DOHH2 (cell line): ENCODE measurements around the gene STUM.

Source experiments
- H3F3A ChIP-seq: fragments of 200-600 bp; sonication (generic), shearing (Covaris generic); 2 replicates; pipeline ENCODE4 v1.6.0; 2016; ENCODE audit warnings: antibody characterized with exemption, mild to moderate bottlenecking; ENCODE audit not compliant: control insufficient read depth, insufficient read depth
- H3K27ac ChIP-seq: fragments of 200-600 bp; sonication (generic); 2 replicates; pipeline ENCODE4 v1.5.1; 2014; ENCODE audit warnings: low read depth, mild to moderate bottlenecking, low read length, moderate library complexity
- H3K27me3 ChIP-seq: fragments of 200-600 bp; sonication (generic); 2 replicates; pipeline ENCODE4 v1.6.1; 2014; ENCODE audit warnings: mild to moderate bottlenecking, low read length, mixed read lengths; ENCODE audit not compliant: control insufficient read depth
- H3K36me3 ChIP-seq: fragments of 200-600 bp; sonication (generic); 2 replicates; pipeline ENCODE4 v1.6.1; 2014; ENCODE audit warnings: mild to moderate bottlenecking, low read length, moderate library complexity, mixed read lengths; ENCODE audit not compliant: control insufficient read depth
- H3K4me1 ChIP-seq: fragments of 200-600 bp; sonication (generic); 2 replicates; pipeline ENCODE4 v1.6.1; 2014; ENCODE audit warnings: mild to moderate bottlenecking, low read length, mixed read lengths; ENCODE audit not compliant: control insufficient read depth
- H3K4me2 ChIP-seq: fragments of 200-600 bp; sonication (generic); 2 replicates; pipeline ENCODE4 v1.6.0; 2014; ENCODE audit warnings: mild to moderate bottlenecking, low read length, moderate library complexity
- H3K4me3 ChIP-seq: fragments of 200-600 bp; sonication (generic); 2 replicates; pipeline ENCODE4 v1.5.1; 2014; ENCODE audit warnings: mild to moderate bottlenecking, low read length, mixed read lengths
- H3K79me2 ChIP-seq: fragments of 200-600 bp; sonication (generic); 2 replicates; pipeline ENCODE4 v1.6.1; 2014; ENCODE audit warnings: mild to moderate bottlenecking, low read length, mixed read lengths; ENCODE audit not compliant: control insufficient read depth
- H3K9me2 ChIP-seq: fragments of 200-600 bp; sonication (generic); replicated peaks from 2 replicates; pipeline ENCODE4 v1.6.1; 2014; ENCODE audit warnings: mild to moderate bottlenecking, low read length, mixed read lengths; ENCODE audit not compliant: control insufficient read depth
- H3K9me3 ChIP-seq: fragments of 200-600 bp; sonication (generic); 2 replicates; pipeline ENCODE4 v1.6.1; 2014; ENCODE audit warnings: antibody characterized with exemption, low read length, mixed read lengths; ENCODE audit not compliant: control insufficient read depth, insufficient read depth
- H4K20me1 ChIP-seq: fragments of 200-600 bp; sonication (generic); 2 replicates; pipeline ENCODE4 v1.6.0; 2014; ENCODE audit warnings: low read depth, mild to moderate bottlenecking, antibody characterized with exemption, low read length, moderate library complexity; ENCODE audit not compliant: control insufficient read depth, insufficient read depth
- EZH2phosphoT487 ChIP-seq: fragments of 200-600 bp; sonication (generic); IDR thresholded peaks from 2 replicates; pipeline ENCODE4 v1.6.1; 2017; ENCODE audit warnings: borderline replicate concordance, mild to moderate bottlenecking, antibody characterized with exemption, low read length, moderate library complexity, mixed read lengths
- TF ChIP-seq, protein P1 (sequence below): fragments of 200-600 bp; sonication (generic); IDR thresholded peaks from one replicate; pipeline ENCODE4 v1.5.1; 2014; ENCODE audit warnings: antibody characterized with exemption, mild to moderate bottlenecking, low read depth, low read length; ENCODE audit not compliant: poor library complexity, severe bottlenecking

STUM gene

DNA sequence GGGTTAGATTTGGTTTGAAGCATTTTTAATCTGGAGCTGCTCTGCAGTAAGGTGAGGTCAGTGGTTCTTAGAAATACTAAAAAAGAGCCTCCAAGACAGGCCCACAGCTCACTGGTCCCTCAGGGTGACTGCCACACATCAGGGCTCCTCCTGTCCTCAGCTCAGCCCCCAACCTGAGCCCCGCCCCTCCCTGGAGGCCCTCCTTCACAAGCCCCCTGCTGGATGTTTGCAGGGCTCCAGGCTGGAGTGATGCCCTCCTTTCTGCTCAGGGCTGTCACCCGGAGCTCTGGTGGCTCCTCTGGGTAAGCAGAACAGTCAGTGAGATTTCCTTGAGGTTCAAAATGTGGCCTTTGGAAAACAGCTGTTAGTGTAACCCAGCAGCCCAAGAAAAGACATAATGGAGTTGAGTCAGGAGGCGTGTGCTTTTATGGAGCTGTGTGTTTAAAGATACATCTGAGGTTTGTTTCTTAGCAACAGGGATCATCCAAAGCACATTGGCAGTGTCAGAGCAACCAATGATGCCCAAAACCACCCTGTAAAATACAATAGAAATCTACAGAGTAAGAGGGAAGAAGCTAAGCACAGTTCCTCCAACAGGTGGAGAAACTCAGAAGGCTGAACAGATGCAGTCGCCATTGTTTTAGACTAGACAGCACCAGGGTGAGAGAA lies 21.4 kb downstream of the STUM start:
- Histone ChIP-seq H3F3A (no peaks in the 10 kb centered on the region), H4K20me1 (no peaks in the 10 kb centered on the region), H3K27ac (no peak overlapping the region), H3K27me3 (peaks cover 12% of the 10 kb centered on the region), H3K4me2 (no peak overlapping the region), H3K79me2 (no peaks in the 10 kb centered on the region), H3K9me2 (no peaks in the 10 kb centered on the region), H3K9me3 (no peaks in the 10 kb centered on the region), H3K36me3 (no peaks in the 10 kb centered on the region), H3K4me3 (no peak overlapping the region), H3K4me1 (peaks cover 5% of the 10 kb centered on the region; the same call in 1 of the 2 replicates)
- TF ChIP-seq, protein P1, sequence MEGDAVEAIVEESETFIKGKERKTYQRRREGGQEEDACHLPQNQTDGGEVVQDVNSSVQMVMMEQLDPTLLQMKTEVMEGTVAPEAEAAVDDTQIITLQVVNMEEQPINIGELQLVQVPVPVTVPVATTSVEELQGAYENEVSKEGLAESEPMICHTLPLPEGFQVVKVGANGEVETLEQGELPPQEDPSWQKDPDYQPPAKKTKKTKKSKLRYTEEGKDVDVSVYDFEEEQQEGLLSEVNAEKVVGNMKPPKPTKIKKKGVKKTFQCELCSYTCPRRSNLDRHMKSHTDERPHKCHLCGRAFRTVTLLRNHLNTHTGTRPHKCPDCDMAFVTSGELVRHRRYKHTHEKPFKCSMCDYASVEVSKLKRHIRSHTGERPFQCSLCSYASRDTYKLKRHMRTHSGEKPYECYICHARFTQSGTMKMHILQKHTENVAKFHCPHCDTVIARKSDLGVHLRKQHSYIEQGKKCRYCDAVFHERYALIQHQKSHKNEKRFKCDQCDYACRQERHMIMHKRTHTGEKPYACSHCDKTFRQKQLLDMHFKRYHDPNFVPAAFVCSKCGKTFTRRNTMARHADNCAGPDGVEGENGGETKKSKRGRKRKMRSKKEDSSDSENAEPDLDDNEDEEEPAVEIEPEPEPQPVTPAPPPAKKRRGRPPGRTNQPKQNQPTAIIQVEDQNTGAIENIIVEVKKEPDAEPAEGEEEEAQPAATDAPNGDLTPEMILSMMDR: peak; percentile 66
- TF ChIP-seq EZH2phosphoT487: no peak

DNA sequence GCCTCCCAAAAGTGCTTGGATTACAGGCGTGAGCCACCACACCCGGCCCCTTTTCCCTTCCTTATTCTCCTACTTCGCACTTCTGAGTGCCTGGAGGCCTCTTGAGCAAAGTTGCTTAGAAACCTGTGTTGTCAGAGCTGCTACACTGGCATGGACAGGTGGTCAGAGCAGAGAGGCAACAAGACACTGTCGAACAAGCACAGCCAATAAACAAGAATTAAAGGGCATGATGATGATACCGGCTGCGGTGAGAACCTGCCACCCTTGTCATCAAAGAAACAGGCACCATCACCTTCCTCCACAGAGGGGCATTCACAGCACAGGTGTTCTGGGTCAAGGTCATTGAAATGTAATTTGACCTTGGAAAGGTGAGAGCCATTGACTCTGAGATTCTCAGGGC lies 23.3 kb downstream of the STUM start:
- no peak overlapping the region for H3K27ac ChIP-seq
- no peaks in the 10 kb centered on the region for H4K20me1 ChIP-seq
- no peak overlapping the region for H3K4me2 ChIP-seq
- no peak overlapping the region for H3K4me3 ChIP-seq
- H3K27me3 ChIP-seq: peaks cover 8% of the 10 kb centered on the region
- no peak for TF ChIP-seq EZH2phosphoT487
- TF ChIP-seq, protein P1: no peak
- no peaks in the 10 kb centered on the region for H3K9me3 ChIP-seq
- H3K36me3 ChIP-seq: no peaks in the 10 kb centered on the region
- no peaks in the 10 kb centered on the region for H3K79me2 ChIP-seq
- no peaks in the 10 kb centered on the region for H3F3A ChIP-seq
- H3K4me1 ChIP-seq: peaks cover 5% of the 10 kb centered on the region; the same call in 1 of the 2 replicates
- H3K9me2 ChIP-seq: no peaks in the 10 kb centered on the region

DNA sequence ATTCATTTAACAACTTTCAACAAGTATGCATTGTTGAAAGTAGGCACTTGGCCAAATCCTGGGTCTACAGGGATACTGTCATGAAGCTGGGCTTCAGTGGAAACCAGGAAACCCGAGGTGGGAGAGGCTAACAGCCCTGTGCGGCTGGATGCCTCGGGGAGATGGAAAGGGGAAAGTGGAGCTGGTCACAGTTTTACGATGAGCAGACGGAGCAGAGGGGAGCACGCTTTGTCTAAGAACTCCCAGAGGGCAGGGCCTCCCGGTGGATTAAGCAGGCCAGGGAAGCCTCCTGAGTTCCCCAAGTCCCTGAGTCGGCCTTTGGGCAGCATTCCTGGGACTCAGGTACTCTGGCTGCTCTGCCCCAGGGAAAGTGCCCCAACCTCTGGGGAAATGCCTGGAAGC lies 23.8 kb downstream of the STUM start:
- H3K27me3 ChIP-seq: peaks cover 6% of the 10 kb centered on the region
- no peaks in the 10 kb centered on the region for H4K20me1 ChIP-seq
- peaks cover 5% of the 10 kb centered on the region; the same call in 1 of the 2 replicates for H3K4me1 ChIP-seq
- no peak overlapping the region for H3K27ac ChIP-seq
- H3K79me2 ChIP-seq: no peaks in the 10 kb centered on the region
- no peak for TF ChIP-seq EZH2phosphoT487
- TF ChIP-seq, protein P1: no peak
- no peaks in the 10 kb centered on the region for H3K9me2 ChIP-seq
- no peaks in the 10 kb centered on the region for H3F3A ChIP-seq
- H3K4me3 ChIP-seq: no peak overlapping the region
- H3K9me3 ChIP-seq: no peaks in the 10 kb centered on the region
- no peak overlapping the region for H3K4me2 ChIP-seq
- H3K36me3 ChIP-seq: no peaks in the 10 kb centered on the region
